K562 (cell line): ENCODE results near the gene CAPZA1. TPM values are rescaled to one million over a fixed set of nuclear protein-coding genes. Genes with fewer than 3 reads are reported as not detected.
A peak's percentile ranks its signal among the peaks of the same experiment; 100 is the strongest.

Experiments
- ATAC-seq: fragments of 200-7000 bp; cut with Tn5 transposase; 3 replicates; pipeline ENCODE4 v1.9.1; 2020; ENCODE audit warnings: moderate library complexity
- BruUV-seq: library from RNA; stranded (reverse); fragments of 400-500 nt; replicated peaks from 2 replicates; lab custom pipeline; 2021; lab: Mats Ljungman, UMichigan
- CTCF ChIA-PET: fragments of 300-600 bp; formaldehyde crosslinking; extraction: SDS; loops from one replicate; lab custom pipeline; 2021; ENCODE audit warnings: low intra/inter-chr PET ratio; lab: Yijun Ruan, JAX
- POLR2A ChIA-PET: fragments of 300-600, 350-650 bp; sonication (Branson Sonifier 250); formaldehyde crosslinking; extraction: SDS; loops from one replicate; lab custom pipeline; 2021; ENCODE audit warnings: antibody characterized with exemption, inconsistent platforms; lab: Yijun Ruan, JAX
- DNase-seq, 4 experiments: peaks; one replicate each; pipeline versions ENCODE4 v3.0.0 to v3.0.0-alpha.2; 2011 to 2018; ENCODE audit warnings: low spot score in 3 of 4, mixed read lengths in 3 of 4; ENCODE audit errors: extremely low read depth in 1 of 4
- FAIRE-seq: peaks from 2 replicates; lab custom pipeline; 2011; peaks lifted over from hg19 to GRCh38; lab: Jason Lieb, UNC
- H2AFZ ChIP-seq: 2 replicates; pipeline ENCODE4 v1.6.0; 2011; ENCODE audit warnings: low read depth, low read length, control low read depth, inconsistent platforms
- H3K27ac ChIP-seq: fragments of 200-600 bp; 3 replicates; pipeline ENCODE4 v1.8.0; 2011; ENCODE audit warnings: low read depth, mild to moderate bottlenecking, control low read depth, inconsistent platforms, low read length, moderate library complexity, mixed read lengths; ENCODE audit errors: extremely low read depth
- H3K27me3 ChIP-seq, 2 experiments: fragments of 300-600 bp in 1 of 2; 2 replicates in 1 of 2; 3 replicates in 1 of 2; pipeline versions ENCODE4 v1.6.0 to v1.8.0; 2011; ENCODE audit warnings: inconsistent platforms in 2 of 2, low read length in 2 of 2, mild to moderate bottlenecking in 1 of 2, mixed read lengths in 1 of 2, moderate library complexity in 1 of 2; ENCODE audit not compliant: control insufficient read depth in 2 of 2, insufficient read depth in 2 of 2
- H3K36me3 ChIP-seq: fragments of 300-600 bp; 3 replicates; pipeline ENCODE4 v1.8.0; 2011; ENCODE audit warnings: mild to moderate bottlenecking, low read length, inconsistent platforms; ENCODE audit not compliant: control insufficient read depth, insufficient read depth
- H3K4me1 ChIP-seq, 2 experiments: fragments of 200-600 bp in 1 of 2; replicated peaks in 1 of 2; 2 replicates in 1 of 2; 3 replicates in 1 of 2; pipeline versions ENCODE4 v1.5.1 to v1.8.0; 2011; ENCODE audit warnings: inconsistent platforms in 2 of 2, low read length in 2 of 2, mild to moderate bottlenecking in 1 of 2, mixed read lengths in 1 of 2, moderate library complexity in 1 of 2; ENCODE audit not compliant: control insufficient read depth in 2 of 2, insufficient read depth in 2 of 2
- H3K4me2 ChIP-seq: 2 replicates; pipeline ENCODE4 v1.6.1; 2011; ENCODE audit warnings: low read length, control low read depth, inconsistent platforms, mixed read lengths; ENCODE audit not compliant: insufficient read depth
- H3K4me3 ChIP-seq: fragments of 200-600 bp; sonication (generic), shearing (Covaris generic); 2 replicates; pipeline ENCODE4 v1.5.1; 2016; ENCODE audit warnings: control low read depth, inconsistent platforms
- H3K79me2 ChIP-seq: fragments of 200-600 bp; 3 replicates; pipeline ENCODE4 v1.8.0; 2011; ENCODE audit warnings: low read length, inconsistent platforms; ENCODE audit not compliant: control insufficient read depth, insufficient read depth
- H3K9ac ChIP-seq, 2 experiments: 2 replicates each; pipeline versions ENCODE4 v1.6.0 to v1.6.1; 2011; ENCODE audit warnings: low read depth in 2 of 2, low read length in 2 of 2, control low read depth in 1 of 2, inconsistent platforms in 1 of 2, mild to moderate bottlenecking in 1 of 2, mixed read lengths in 1 of 2; ENCODE audit not compliant: insufficient read depth in 1 of 2
- H3K9me1 ChIP-seq: one replicate; pipeline ENCODE4 v1.6.0; 2011; ENCODE audit warnings: inconsistent platforms, mild to moderate bottlenecking, low read length, moderate library complexity; ENCODE audit not compliant: control insufficient read depth, insufficient read depth
- H3K9me3 ChIP-seq: replicated peaks from 2 replicates; pipeline ENCODE4 v1.5.1; 2011; ENCODE audit warnings: low read depth, low read length, inconsistent platforms; ENCODE audit not compliant: control insufficient read depth, insufficient read depth
- H4K20me1 ChIP-seq: replicated peaks from 2 replicates; pipeline ENCODE4 v1.6.1; 2011; ENCODE audit warnings: low read length, inconsistent platforms, mixed read lengths; ENCODE audit not compliant: control insufficient read depth, insufficient read depth
- CUX1 ChIP-seq: fragments of 200-800 bp; sonication (Bioruptor generic); IDR thresholded peaks from 2 replicates; pipeline ENCODE4 v1.6.1; 2016; ENCODE audit warnings: missing genetic modification characterization, missing compliant biosample characterization
- E2F8 ChIP-seq: fragments of 450-650 bp; IDR thresholded peaks from 2 replicates; pipeline ENCODE4 v1.7.1; 2018; ENCODE audit warnings: mild to moderate bottlenecking, low read depth; ENCODE audit not compliant: partially characterized antibody
- FOSL1 ChIP-seq: fragments of 200-800 bp; sonication (Bioruptor generic); conservative IDR thresholded peaks from 2 replicates; pipeline ENCODE4 v1.6.1; 2016; ENCODE audit warnings: missing genetic modification characterization, missing compliant biosample characterization
- HDAC1 ChIP-seq, 2 experiments: fragments of 450-650 bp; IDR thresholded peaks; 2 replicates each; pipeline ENCODE4 v1.6.1; 2016 to 2017; ENCODE audit warnings: inconsistent platforms in 1 of 2, mild to moderate bottlenecking in 1 of 2, moderate library complexity in 1 of 2
- VEZF1 ChIP-seq: fragments of 200-800 bp; sonication (Bioruptor generic); IDR thresholded peaks from 2 replicates; pipeline ENCODE4 v1.6.1; 2017; ENCODE audit warnings: missing genetic modification characterization, missing compliant biosample characterization
- ZBTB8A ChIP-seq: fragments of 450-650 bp; IDR thresholded peaks from 2 replicates; pipeline ENCODE4 v1.6.1; 2018; ENCODE audit warnings: mild to moderate bottlenecking, moderate library complexity; ENCODE audit not compliant: partially characterized antibody
- ZNF143 ChIP-seq: sonication (generic); formaldehyde crosslinking; IDR thresholded peaks from 2 replicates; pipeline ENCODE4 v1.9.0; 2022; ENCODE audit warnings: mild to moderate bottlenecking, missing genetic modification reagents
- ZNF766 ChIP-seq: fragments of 200-800 bp; sonication (Bioruptor generic); conservative IDR thresholded peaks from 2 replicates; pipeline ENCODE4 v1.6.1; 2016; ENCODE audit warnings: missing genetic modification characterization, missing compliant biosample characterization
- WGBS: fragments of 100-300 bp; shearing (Covaris generic); methylation state at CpG from one replicate; pipeline ENCODE4 v1.1.6; 2016; ENCODE audit warnings: low coverage, mixed read lengths; ENCODE audit not compliant: insufficient coverage; ENCODE audit errors: missing lambda C conversion rate; 5-methylcytosine and 5-hydroxymethylcytosine counted together
- in situ Hi-C: fragments of 300-500 bp; cut with MboI; formaldehyde crosslinking; loops from 4 replicates; pipeline ENCODE4 v1.15.0; 2018; ENCODE audit warnings: inconsistent platforms, mixed read lengths
- intact Hi-C: fragments of 100-400 bp; cut with micrococcal nuclease; formaldehyde crosslinking; loops from 2 replicates; pipeline ENCODE4 v1.14.2; 2022
- polyA plus RNA-seq, 8 experiments: library from polyadenylated mRNA; depleted of rRNA in 4 of 8; stranded (reverse) in 5 of 8; unstranded in 3 of 8; fragments of >200 nt; fragmentation: Nextera tagmentation in 2 of 8; fragmentation: Illumina TruSeq in 1 of 8; extraction: Ambion mirVana in 2 of 8; extraction: Trizol in 1 of 8; gene quantifications; 2 replicates each; pipeline versions ENCODE4 v1.2.1 to v1.2.3, GENCODE V29; 2011 to 2014; ENCODE audit warnings: inconsistent platforms in 1 of 8, missing spikeins in 1 of 8
- total RNA-seq, 7 experiments: library from RNA; depleted of rRNA in 6 of 7; stranded (reverse); fragments of >200 nt in 6 of 7; fragmentation: Illumina TruSeq in 2 of 7; extraction: Trizol in 2 of 7; gene quantifications; 2 replicates each; pipeline versions ENCODE4 v1.2.1 to v1.2.3, GENCODE V29; 2011 to 2021; ENCODE audit warnings: low replicate concordance in 1 of 7

CAPZA1 gene
- total and polyA plus RNA-seq, 9 of the 15 experiments (the other 6 are each of a cell fraction or from before 2014, with no cell fraction given) = 237 to 1,020 (median 306) TPM

- no peak for TF ChIP-seq E2F8
- TF ChIP-seq, all 486 proteins: peak for 1
These were observed 93.1 kb downstream of the CAPZA1 start (continued) for GRCh38 chr1:112712701-112713128.

GRCh38 chr1:112713466-112714312 is 94.1 kb downstream of the CAPZA1 start:
- Histone ChIP-seq H3K27me3 (no peaks in the 10 kb centered on the region; a peak in 1 of 5 replicates), H3K4me3 (peak overlapping the region; percentile 59), H4K20me1 (no peaks in the 10 kb centered on the region), H3K79me2 (no peaks in the 10 kb centered on the region), H3K9me1 (no peaks in the 10 kb centered on the region), H3K27ac (no peak overlapping the region), H3K9ac (peak overlapping the region; percentile 50 to 91; a peak in 3 of 4 replicates), H3K36me3 (no peaks in the 10 kb centered on the region), H3K9me3 (no peaks in the 10 kb centered on the region), H2AFZ (peak overlapping the region; percentile 85), H3K4me2 (peak overlapping the region; percentile 85), H3K4me1 (peaks cover 17 to 32% of the 10 kb centered on the region in 2 experiments; a peak in 4 of 5 replicates)
- BruUV-seq = no TSS peak
- in situ Hi-C loops = no loop called here
- DNase-seq (peak in 1 of 4 experiments; percentile 45), FAIRE-seq (no peak), ATAC-seq (no peak)
- CTCF ChIA-PET = no interaction called here
- WGBS = 41% methylated on average over 13 of the region's 14 CpGs
- POLR2A ChIA-PET = interaction anchor here (0.5 to 2.5 kb wide), 6 partner anchors 14 to 359 kb away, joined by 3 to 10 read pairs (median 4); partner anchors contain the start of gene LRIG2
- intact Hi-C loops = loop anchor here (2.0 to 10.0 kb wide), 2 partner anchors 359 to 431 kb away; partner anchors contain the start of gene LRIG2
- TF ChIP-seq FOSL1 (tag) (no peak), CUX1 (no peak), HDAC1 (IDR thresholded peaks at IDR 0.05) (peak in 1 of 2 experiments; percentile 13; a peak in 1 of 4 replicates), ZBTB8A (no peak), VEZF1 (CRISPR knock-in tag) (peak; percentile 34; the same call in 1 of the 2 replicates), ZNF766 (CRISPR knock-in tag) (no peak), ZNF143 (CRISPR knock-in tag) (no peak)
